IgD-negative memory B cell (primary cell): ENCODE measurements around the gene TK2. TPM values are rescaled to one million over a fixed set of nuclear protein-coding genes. Genes with fewer than 3 reads are reported as not detected.
"Not testable (repeated sequence)": the region's sequence is repeated elsewhere in the genome, so short reads cannot be mapped to it uniquely, and the experiment has no call there.

Experiments used
- H3K27ac Mint-ChIP-seq, 3 donors: one replicate each; pipeline ENCODE4 v1.8.0; 2020 to 2022; ENCODE audit warnings: mild to moderate bottlenecking in 3 of 3, mixed read lengths in 3 of 3, moderate library complexity in 1 of 3
- H3K27me3 Mint-ChIP-seq: one replicate; pipeline ENCODE4 v1.8.0; 2021; ENCODE audit warnings: mixed read lengths
- H3K36me3 Mint-ChIP-seq: one replicate; pipeline ENCODE4 v1.8.0; 2020; ENCODE audit warnings: mild to moderate bottlenecking, mixed read lengths
- H3K4me1 Mint-ChIP-seq, 3 donors: one replicate each; pipeline ENCODE4 v1.8.0; 2020 to 2022; ENCODE audit warnings: mixed read lengths in 3 of 3, mild to moderate bottlenecking in 1 of 3
- H3K4me3 Mint-ChIP-seq, 4 donors: one replicate each; pipeline ENCODE4 v1.8.0; 2020 to 2022; ENCODE audit warnings: mild to moderate bottlenecking in 4 of 4, mixed read lengths in 4 of 4, moderate library complexity in 3 of 4
- H3K9me3 Mint-ChIP-seq, 3 donors: one replicate each; pipeline ENCODE4 v1.8.0; 2020 to 2021; ENCODE audit warnings: mixed read lengths in 3 of 3, mild to moderate bottlenecking in 1 of 3
- polyA plus RNA-seq: library from polyadenylated mRNA; unstranded; fragments of 300-500 nt; fragmentation: Illumina TruSeq; gene quantifications from one replicate; pipeline ENCODE4 v1.2.3, GENCODE V29; 2021

TK2 gene
- polyA plus RNA-seq, 1 donor from 2014 or later: 1.6 TPM

DNA sequence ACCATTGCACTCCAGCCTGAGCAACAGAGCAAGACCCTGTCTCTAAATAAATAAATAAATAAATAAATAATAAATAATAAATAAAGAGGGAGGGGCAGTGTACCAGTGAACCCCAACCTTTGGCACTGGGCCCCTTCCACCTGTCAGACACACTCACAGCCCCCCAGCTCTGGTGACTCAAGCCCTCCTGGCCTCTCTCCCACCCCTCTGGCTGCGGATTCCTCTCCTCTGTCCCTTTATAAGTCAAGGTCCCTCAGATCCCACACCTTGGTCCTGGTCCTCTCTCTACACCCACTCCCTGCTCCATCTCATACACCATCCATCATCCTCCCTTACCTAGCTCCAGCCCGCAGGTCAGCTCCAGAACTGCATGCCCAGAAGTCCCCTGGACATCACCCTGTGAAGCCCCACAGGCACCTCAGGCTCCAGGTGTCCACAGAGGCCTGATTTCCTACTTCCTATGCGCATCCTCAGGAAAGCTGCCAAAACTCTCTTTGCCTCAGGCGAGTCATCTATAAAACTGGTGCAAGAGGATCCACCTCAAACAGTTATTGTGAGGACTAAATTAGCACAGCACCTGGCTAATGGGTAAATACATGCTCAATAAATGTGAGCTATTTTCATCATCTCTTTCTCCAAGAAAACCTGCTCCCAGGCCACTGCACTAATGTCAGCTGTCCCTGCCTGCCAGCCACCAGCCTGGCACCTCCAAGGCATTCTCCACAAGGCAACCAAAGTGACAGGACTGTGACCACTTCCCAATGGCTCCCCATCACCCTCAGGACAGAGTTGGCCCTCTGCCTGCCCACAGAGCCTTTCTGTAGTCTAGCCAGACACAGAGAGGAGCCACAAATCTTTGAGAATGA lies 76.0 kb downstream of the TK2 start:
- no peaks in the 10 kb centered on the region for H3K36me3 Mint-ChIP-seq
- H3K4me1 Mint-ChIP-seq: peaks cover 11 to 12% (median 11%) of the 10 kb centered on the region in 3 donors
- no peaks in the 10 kb centered on the region for H3K9me3 Mint-ChIP-seq
- H3K27me3 Mint-ChIP-seq: peaks cover 12% of the 10 kb centered on the region
- H3K27ac Mint-ChIP-seq: no peak overlapping the region
- H3K4me3 Mint-ChIP-seq: no peak overlapping the region

GRCh38 chr16:66473051-66473571 lies 76.8 kb downstream of the TK2 start:
- H3K9me3 Mint-ChIP-seq: no peaks in the 10 kb centered on the region
- H3K36me3 Mint-ChIP-seq: no peaks in the 10 kb centered on the region
- no peak overlapping the region for H3K27ac Mint-ChIP-seq
- H3K4me1 Mint-ChIP-seq: peaks cover 5 to 7% (median 7%) of the 10 kb centered on the region in 3 donors
- H3K27me3 Mint-ChIP-seq: peaks cover 19% of the 10 kb centered on the region
- no peak overlapping the region for H3K4me3 Mint-ChIP-seq

DNA sequence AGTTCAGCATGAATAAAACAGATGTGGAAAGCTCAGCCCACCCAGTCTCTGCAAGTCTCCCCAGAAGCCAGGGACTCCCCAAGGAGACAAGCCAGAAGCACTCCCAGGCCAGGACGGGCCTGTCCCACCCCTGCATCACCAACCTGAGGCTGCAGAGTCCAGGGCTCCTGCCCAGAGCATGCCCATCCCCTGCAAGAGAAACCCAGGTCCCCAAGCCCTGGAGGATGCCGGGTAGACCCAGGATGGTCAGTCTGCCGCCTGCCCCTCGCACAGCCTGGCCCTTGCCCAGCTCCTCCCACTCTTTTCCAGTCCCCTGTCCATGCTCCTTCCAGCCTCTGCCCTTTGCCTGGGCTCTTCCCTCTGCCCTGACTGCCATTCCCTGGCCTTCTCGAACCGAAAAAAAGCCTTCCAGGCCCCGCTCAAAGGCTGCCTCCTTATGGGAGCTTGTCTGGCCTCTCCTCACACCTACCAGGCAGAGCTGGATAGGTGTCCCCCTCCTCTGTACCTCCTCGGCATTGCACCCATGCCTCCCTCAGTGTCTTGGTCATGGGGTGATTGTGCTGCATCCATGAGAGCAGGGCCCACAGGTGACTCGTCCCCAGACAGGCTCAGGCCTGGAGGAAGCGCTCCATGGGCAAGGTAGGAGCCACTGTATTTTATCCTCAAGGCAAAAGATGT lies 78.1 kb downstream of the TK2 start:
- Mint-ChIP-seq H3K27me3 (peaks cover 30% of the 10 kb centered on the region), H3K4me3 (no peak overlapping the region), H3K4me1 (peaks cover 5 to 7% (median 7%) of the 10 kb centered on the region in 3 donors), H3K27ac (peak overlapping the region in 1 of 3 donors; percentile 62), H3K9me3 (no peaks in the 10 kb centered on the region), H3K36me3 (peaks cover 2% of the 10 kb centered on the region)

DNA sequence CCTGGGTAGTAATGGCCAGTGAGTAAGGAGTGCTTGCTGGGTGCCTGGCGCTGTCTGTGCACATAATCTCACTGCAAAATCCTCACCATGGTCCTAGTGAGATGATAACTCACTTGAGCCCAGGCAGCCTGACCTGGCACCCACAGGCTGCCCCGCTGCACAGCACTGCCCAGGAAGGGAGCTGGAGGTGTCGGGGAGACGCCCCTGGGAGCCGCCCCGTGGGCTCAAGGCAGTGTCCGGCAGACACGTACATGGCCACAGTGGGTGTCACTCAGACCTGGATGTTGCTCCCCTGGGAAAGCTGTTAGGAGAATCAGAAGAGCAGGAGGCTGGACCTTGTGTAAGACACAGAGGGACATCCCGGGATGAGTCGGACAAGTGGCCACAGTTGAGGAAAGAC lies 78.7 kb downstream of the TK2 start:
- H3K4me1 Mint-ChIP-seq: peaks cover 5 to 7% (median 7%) of the 10 kb centered on the region in 3 donors
- peaks cover 36% of the 10 kb centered on the region for H3K27me3 Mint-ChIP-seq
- H3K9me3 Mint-ChIP-seq: peaks cover 0 to 3% (median under 1%) of the 10 kb centered on the region in 3 donors
- no peak overlapping the region for H3K27ac Mint-ChIP-seq
- H3K4me3 Mint-ChIP-seq: no peak overlapping the region
- H3K36me3 Mint-ChIP-seq: peaks cover 2% of the 10 kb centered on the region

DNA sequence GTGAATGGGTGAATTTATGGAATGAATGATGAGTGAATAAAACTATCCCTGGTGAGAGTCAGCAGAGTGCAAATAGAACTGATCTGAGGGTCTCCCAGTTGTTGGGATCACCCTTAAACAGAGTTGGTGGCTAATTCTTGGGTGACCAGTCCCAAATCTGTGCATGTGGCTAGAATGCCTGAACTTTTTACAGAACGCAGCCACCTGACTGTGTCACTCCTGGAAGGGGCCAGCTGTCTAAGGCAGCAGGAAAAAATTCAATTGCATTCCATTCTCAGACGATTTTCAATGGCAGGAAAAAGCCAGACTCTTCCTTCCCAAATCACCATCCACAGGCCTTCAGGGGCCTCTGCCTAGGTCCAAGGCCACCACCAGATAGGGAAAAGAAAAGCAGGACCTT lies 79.4 kb downstream of the TK2 start:
- Mint-ChIP-seq H3K36me3 (peaks cover 2% of the 10 kb centered on the region), H3K4me1 (peaks cover 5 to 7% (median 7%) of the 10 kb centered on the region in 3 donors), H3K27ac (no peak overlapping the region), H3K27me3 (peaks cover 40% of the 10 kb centered on the region), H3K4me3 (no peak overlapping the region), H3K9me3 (peaks cover 0 to 4% (median 2%) of the 10 kb centered on the region in 3 donors)

- Mint-ChIP-seq H3K27ac (no peak overlapping the region), H3K4me1 (peaks cover 5 to 6% (median 5%) of the 10 kb centered on the region in 3 donors), H3K9me3 (peaks cover 0 to 4% (median 2%) of the 10 kb centered on the region in 3 donors), H3K4me3 (no peak overlapping the region), H3K27me3 (peaks cover 42% of the 10 kb centered on the region), H3K36me3 (peaks cover 2% of the 10 kb centered on the region)
Measured at GRCh38 chr16:66469947-66470546, 79.9 kb downstream of the TK2 start.

DNA sequence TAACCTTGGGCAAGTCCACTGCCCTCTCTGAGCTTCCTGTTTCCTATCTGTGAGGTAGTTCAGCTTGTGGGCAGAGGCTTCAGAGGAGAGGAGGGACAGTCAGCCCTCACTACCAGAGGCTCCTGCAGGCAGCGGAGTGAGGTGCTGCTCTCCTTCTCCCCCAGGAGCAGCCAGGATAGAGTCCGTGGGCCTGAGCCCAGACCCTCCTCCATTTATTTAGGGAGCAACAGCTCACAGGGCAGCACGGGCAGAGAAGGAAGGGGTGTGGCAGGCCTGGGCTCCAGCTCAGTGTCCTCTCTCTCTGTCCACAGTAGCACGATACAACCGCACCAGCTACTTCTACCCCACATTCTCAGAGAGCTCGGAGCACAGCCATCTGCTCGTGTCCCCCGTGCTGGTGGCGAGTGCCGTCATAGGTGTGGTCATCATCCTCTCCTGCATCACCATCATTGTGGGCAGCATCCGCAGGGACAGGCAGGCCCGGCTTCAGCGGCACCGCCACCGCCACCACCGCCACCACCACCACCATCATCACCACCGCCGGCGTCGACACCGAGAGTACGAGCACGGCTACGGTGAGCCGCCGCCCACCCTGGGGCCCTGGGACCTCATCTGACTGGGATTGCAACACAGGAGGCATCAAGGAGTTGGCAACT lies 80.5 kb downstream of the TK2 start:
- Mint-ChIP-seq H3K27me3 (peaks cover 42% of the 10 kb centered on the region), H3K9me3 (peaks cover 0 to 4% (median 2%) of the 10 kb centered on the region in 3 donors), H3K27ac (peak overlapping the region in 1 of 3 donors; percentile 61), H3K4me3 (no peak overlapping the region), H3K4me1 (no peaks in the 10 kb centered on the region), H3K36me3 (peaks cover 2% of the 10 kb centered on the region)

GRCh38 chr16:66468321-66468965 lies 81.5 kb downstream of the TK2 start:
- Mint-ChIP-seq H3K4me1 (peaks cover 0 to 1% (median 0%) of the 10 kb centered on the region in 3 donors), H3K27me3 (peaks cover 44% of the 10 kb centered on the region), H3K36me3 (peaks cover 2% of the 10 kb centered on the region), H3K4me3 (no peak overlapping the region), H3K9me3 (peaks cover 2 to 4% (median 2%) of the 10 kb centered on the region in 3 donors), H3K27ac (peak overlapping the region in 1 of 3 donors; percentile 61)

GRCh38 chr16:66467611-66468010 lies 82.3 kb downstream of the TK2 start:
- Mint-ChIP-seq H3K27me3 (peaks cover 44% of the 10 kb centered on the region), H3K27ac (no peak overlapping the region), H3K36me3 (peaks cover 2% of the 10 kb centered on the region), H3K9me3 (peaks cover 2 to 9% (median 4%) of the 10 kb centered on the region in 3 donors), H3K4me3 (no peak overlapping the region), H3K4me1 (peaks cover 0 to 1% (median 0%) of the 10 kb centered on the region in 3 donors)

- peak overlapping the region in 1 of 3 donors; percentile 48 for H3K27ac Mint-ChIP-seq
- not testable (repeated sequence) for H3K36me3 Mint-ChIP-seq, H3K4me1 Mint-ChIP-seq, H3K9me3 Mint-ChIP-seq, H3K4me3 Mint-ChIP-seq
- H3K27me3 Mint-ChIP-seq: peaks cover 39% of the 10 kb centered on the region
Measured at GRCh38 chr16:66466636-66467035, 83.3 kb downstream of the TK2 start.

DNA sequence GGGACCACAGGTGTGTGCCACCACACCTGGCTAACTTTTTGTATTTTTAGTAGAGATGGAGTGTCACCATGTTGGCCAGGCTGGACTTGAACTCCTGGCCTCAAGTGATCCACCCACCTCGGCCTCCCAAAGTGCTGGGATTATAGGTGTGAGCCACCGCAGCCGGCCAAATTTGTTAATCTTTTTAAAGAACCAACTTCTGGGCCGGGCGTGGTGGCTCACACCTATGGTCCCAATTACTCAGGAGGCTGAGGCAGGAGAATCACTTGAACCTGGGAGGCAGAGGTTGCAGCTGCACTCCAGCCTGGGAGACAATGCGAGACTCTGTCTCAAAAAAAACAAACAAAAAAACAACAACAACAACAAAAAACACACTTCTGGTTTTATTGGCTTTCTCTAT lies 84.0 kb downstream of the TK2 start:
- not testable (repeated sequence) for H3K9me3 Mint-ChIP-seq, H3K4me1 Mint-ChIP-seq, H3K4me3 Mint-ChIP-seq, H3K36me3 Mint-ChIP-seq
- Mint-ChIP-seq H3K27me3 (peaks cover 39% of the 10 kb centered on the region), H3K27ac (peak overlapping the region in 1 of 3 donors; percentile 48)

GRCh38 chr16:66462912-66463311 lies 87.0 kb downstream of the TK2 start:
- Mint-ChIP-seq H3K27ac (no peak overlapping the region), H3K27me3 (peaks cover 40% of the 10 kb centered on the region), H3K9me3 (peaks cover 2 to 9% (median 6%) of the 10 kb centered on the region in 3 donors)

DNA sequence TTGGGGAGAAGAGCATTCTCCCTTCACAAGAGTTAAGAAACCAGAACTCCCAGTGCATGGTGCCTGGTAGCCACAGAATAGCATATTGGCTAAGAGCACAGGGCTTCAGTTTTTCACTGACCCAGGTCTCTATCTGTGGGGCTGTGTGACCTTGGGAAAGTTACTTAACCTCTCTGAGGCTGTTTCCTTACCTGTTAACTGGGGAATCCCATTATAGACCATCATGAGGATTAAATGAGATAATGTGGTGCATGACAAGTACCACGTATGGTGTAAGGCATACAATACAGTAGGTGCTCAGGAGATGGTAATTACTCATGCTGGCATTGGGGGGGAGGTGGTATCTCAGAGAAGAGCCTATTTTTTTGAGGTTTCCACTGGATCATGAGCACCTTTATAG lies 89.2 kb downstream of the TK2 start:
- Mint-ChIP-seq H3K4me3 (no peak overlapping the region), H3K9me3 (peaks cover 0 to 9% (median 2%) of the 10 kb centered on the region in 3 donors), H3K27ac (no peak overlapping the region), H3K27me3 (peaks cover 23% of the 10 kb centered on the region), H3K4me1 (peaks cover 0 to 1% (median 0%) of the 10 kb centered on the region in 3 donors), H3K36me3 (peaks cover 1% of the 10 kb centered on the region)

More at GRCh38 chr16:66462912-66463311, 87.0 kb downstream of the TK2 start:
- Mint-ChIP-seq H3K4me1 (peaks cover 0 to 1% (median 0%) of the 10 kb centered on the region in 3 donors), H3K4me3 (no peak overlapping the region), H3K36me3 (peaks cover 3% of the 10 kb centered on the region)

GRCh38 chr16:66459878-66460277 lies 90.0 kb downstream of the TK2 start:
- Mint-ChIP-seq H3K4me3 (no peak overlapping the region), H3K4me1 (peaks cover 0 to 1% (median 0%) of the 10 kb centered on the region in 3 donors), H3K27ac (no peak overlapping the region), H3K9me3 (peaks cover 0 to 9% (median 2%) of the 10 kb centered on the region in 3 donors), H3K27me3 (peaks cover 18% of the 10 kb centered on the region), H3K36me3 (peaks cover 1% of the 10 kb centered on the region)
